BE2C (cell line): Measurements from ENCODE around the gene SLC25A4. TPM values are rescaled to one million over a fixed set of nuclear protein-coding genes. Genes with fewer than 3 reads are reported as not detected.
A peak's percentile ranks its signal among the peaks of the same experiment; 100 is the strongest.

ENCODE experiments used
- DNase-seq: peaks from one replicate; pipeline ENCODE4 v3.0.0-alpha.2; 2020
- H3K27me3 ChIP-seq: fragments of 250-450 bp; sonication (Bioruptor Pico); 2 replicates; pipeline ENCODE4 v1.5.1; 2020; ENCODE audit warnings: mild to moderate bottlenecking
- H3K36me3 ChIP-seq: fragments of 250-450 bp; sonication (Bioruptor Pico); 2 replicates; pipeline ENCODE4 v1.5.1; 2020; ENCODE audit warnings: mild to moderate bottlenecking
- H3K4me1 ChIP-seq: fragments of 250-450 bp; sonication (Bioruptor Pico); 2 replicates; pipeline ENCODE4 v1.5.1; 2020
- H3K4me3 ChIP-seq: 2 replicates; pipeline ENCODE4 v1.5.1; 2011; ENCODE audit warnings: low read depth, low read length
- H3K9me3 ChIP-seq: fragments of 250-450 bp; sonication (Bioruptor Pico); 2 replicates; pipeline ENCODE4 v1.5.1; 2020
- CTCF ChIP-seq: IDR thresholded peaks from 2 replicates; pipeline ENCODE4 v1.5.1; 2012; ENCODE audit warnings: mild to moderate bottlenecking, low read depth, low read length
- polyA plus RNA-seq: library from polyadenylated mRNA; unstranded; fragments of >200 nt; gene quantifications from one replicate; pipeline ENCODE4 v1.2.1, GENCODE V29; 2012; ENCODE audit warnings: low read depth, missing spikeins; ENCODE audit not compliant: insufficient read length, insufficient read depth

Gene SLC25A4
- polyA plus RNA-seq = 83.0 TPM

GRCh38 chr4:185142912-185143600 is at the start of gene SLC25A4:
SLC25A4 (plus strand) TSS chr4:185143266; CDS start chr4:185143373, 107 bp downstream.
- TF ChIP-seq CTCF = peak; percentile 46; the same call in 1 of the 2 replicates
- peak within 1 kb of the TSS; percentile 75 for H3K4me3 ChIP-seq
- H3K36me3 ChIP-seq = 0 out of 2 replicates have a peak, but pooled peaks cover 4% of the 10 kb centered on the region
- no peaks in the 10 kb centered on the region for H3K27me3 ChIP-seq
- DNase-seq = peak; percentile 95
- no peaks in the 10 kb centered on the region for H3K4me1 ChIP-seq
- no peaks in the 10 kb centered on the region for H3K9me3 ChIP-seq

- Histone ChIP-seq H3K9me3 (no peaks in the 10 kb centered on the region), H3K4me3 (no peak overlapping the region), H3K36me3 (no peaks in the 10 kb centered on the region), H3K27me3 (no peaks in the 10 kb centered on the region), H3K4me1 (no peaks in the 10 kb centered on the region)
- no peak for DNase-seq
- no peak for TF ChIP-seq CTCF
Measured at GRCh38 chr4:185093603-185094002, 49.5 kb upstream of the SLC25A4 start.

- TF ChIP-seq CTCF = peak; percentile 73
- Histone ChIP-seq H3K4me3 (no peak overlapping the region), H3K36me3 (no peaks in the 10 kb centered on the region), H3K27me3 (no peaks in the 10 kb centered on the region), H3K9me3 (no peaks in the 10 kb centered on the region), H3K4me1 (peaks cover 4% of the 10 kb centered on the region)
- peak; percentile 61 for DNase-seq
Measured at GRCh38 chr4:185096032-185096653, 46.9 kb upstream of the SLC25A4 start.

- no peak for DNase-seq
- Histone ChIP-seq H3K36me3 (no peaks in the 10 kb centered on the region), H3K9me3 (no peaks in the 10 kb centered on the region), H3K4me3 (no peak overlapping the region), H3K27me3 (no peaks in the 10 kb centered on the region), H3K4me1 (peaks cover 4% of the 10 kb centered on the region)
- no peak for TF ChIP-seq CTCF
Measured at GRCh38 chr4:185098474-185098873, 44.6 kb upstream of the SLC25A4 start.

- no peaks in the 10 kb centered on the region for H3K27me3 ChIP-seq
- DNase-seq = peak; percentile 60
- 0 out of 2 replicates have a peak, but pooled peaks have one; percentile 8 for TF ChIP-seq CTCF
Measured at GRCh38 chr4:185099024-185099682, 43.9 kb upstream of the SLC25A4 start.

GRCh38 chr4:185099940-185100339 is 43.1 kb upstream of the SLC25A4 start:
- no peaks in the 10 kb centered on the region for H3K36me3 ChIP-seq
- H3K4me3 ChIP-seq = no peak overlapping the region
- DNase-seq = no peak
- no peaks in the 10 kb centered on the region for H3K27me3 ChIP-seq
- H3K4me1 ChIP-seq = peaks cover 4% of the 10 kb centered on the region
- H3K9me3 ChIP-seq = no peaks in the 10 kb centered on the region
- no peak for TF ChIP-seq CTCF

More at GRCh38 chr4:185099024-185099682, 43.9 kb upstream of the SLC25A4 start:
- Histone ChIP-seq H3K4me3 (no peak overlapping the region), H3K36me3 (no peaks in the 10 kb centered on the region), H3K4me1 (peaks cover 4% of the 10 kb centered on the region), H3K9me3 (no peaks in the 10 kb centered on the region)
